HepG2 (cell line): ENCODE measurements around the gene JOSD1. TPM values are rescaled to one million over a fixed set of nuclear protein-coding genes. Genes with fewer than 3 reads are reported as not detected.

Experiments used
- HNF1B ChIP-seq: sonication (generic); formaldehyde crosslinking; IDR thresholded peaks from 2 replicates; pipeline ENCODE4 v1.5.1; 2020; ENCODE audit warnings: mild to moderate bottlenecking, moderate library complexity, missing genetic modification reagents
- HOXA3 ChIP-seq: sonication (generic); formaldehyde crosslinking; IDR thresholded peaks from 2 replicates; pipeline ENCODE4 v1.5.0; 2020; ENCODE audit warnings: missing genetic modification reagents
- MAFK ChIP-seq, 2 experiments: IDR thresholded peaks in 1 of 2; conservative IDR thresholded peaks in 1 of 2; 2 replicates each; pipeline ENCODE4 v1.6.1; 2011; ENCODE audit warnings: improper control_type of control experiment in 2 of 2, low read length in 2 of 2
- NFKB2 ChIP-seq: sonication (generic); formaldehyde crosslinking; IDR thresholded peaks from 2 replicates; pipeline ENCODE4 v1.4.0; 2020; ENCODE audit warnings: missing genetic modification reagents, borderline replicate concordance
- PHF21A ChIP-seq: sonication (generic); formaldehyde crosslinking; IDR thresholded peaks from 2 replicates; pipeline ENCODE4 v1.5.0; 2020; ENCODE audit warnings: mild to moderate bottlenecking, missing genetic modification reagents
- PITX1 ChIP-seq: sonication (generic); formaldehyde crosslinking; IDR thresholded peaks from 2 replicates; pipeline ENCODE4 v1.5.1; 2020; ENCODE audit warnings: mild to moderate bottlenecking, missing genetic modification reagents
- PRDM10 ChIP-seq: sonication (generic); formaldehyde crosslinking; IDR thresholded peaks from 2 replicates; pipeline ENCODE4 v1.4.0; 2020; ENCODE audit warnings: low read depth, missing genetic modification reagents
- PRDM15 ChIP-seq: sonication (generic); formaldehyde crosslinking; IDR thresholded peaks from 2 replicates; pipeline ENCODE4 v1.4.0; 2020; ENCODE audit warnings: missing genetic modification reagents
- RFXANK ChIP-seq: IDR thresholded peaks from 2 replicates; pipeline ENCODE4 v1.6.1; 2016
- SIN3A ChIP-seq: IDR thresholded peaks from 2 replicates; pipeline ENCODE4 v1.6.1; 2011; ENCODE audit warnings: low read depth, mild to moderate bottlenecking, control low read depth, low read length, borderline replicate concordance
- TBX2 ChIP-seq: sonication (generic); formaldehyde crosslinking; IDR thresholded peaks from 2 replicates; pipeline ENCODE4 v1.5.0; 2020; ENCODE audit warnings: missing genetic modification reagents, mild to moderate bottlenecking, borderline replicate concordance
- USF2 ChIP-seq, 2 experiments: sonication (generic) in 1 of 2; formaldehyde crosslinking in 1 of 2; IDR thresholded peaks; 2 replicates each; pipeline versions ENCODE4 v1.5.1 to v1.6.1; 2011 to 2020; ENCODE audit warnings: borderline replicate concordance in 1 of 2, low read depth in 1 of 2, low read length in 1 of 2, mild to moderate bottlenecking in 1 of 2, missing genetic modification reagents in 1 of 2, moderate library complexity in 1 of 2
- ZBTB38 ChIP-seq: sonication (generic); formaldehyde crosslinking; IDR thresholded peaks from 2 replicates; pipeline ENCODE4 v1.5.1; 2020; ENCODE audit warnings: mild to moderate bottlenecking, missing genetic modification reagents
- ZNF501 ChIP-seq: sonication (generic); formaldehyde crosslinking; IDR thresholded peaks from 2 replicates; pipeline ENCODE4 v1.5.1; 2020; ENCODE audit warnings: mild to moderate bottlenecking, moderate library complexity, missing genetic modification reagents
- ZNF780A ChIP-seq: sonication (generic); formaldehyde crosslinking; IDR thresholded peaks from 2 replicates; pipeline ENCODE4 v1.8.0; 2022; ENCODE audit warnings: mild to moderate bottlenecking, missing genetic modification reagents, moderate library complexity
- ZSCAN30 ChIP-seq: sonication (generic); formaldehyde crosslinking; IDR thresholded peaks from 2 replicates; pipeline ENCODE4 v1.5.0; 2020; ENCODE audit warnings: mild to moderate bottlenecking, missing genetic modification reagents
- polyA plus RNA-seq, 8 experiments: library from polyadenylated mRNA; depleted of rRNA in 3 of 8; stranded (reverse) in 7 of 8; unstranded in 1 of 8; fragments of >200 nt; fragmentation: Illumina TruSeq in 4 of 8; extraction: Trizol in 4 of 8; gene quantifications; 2 replicates each; pipeline versions ENCODE4 v1.2.1 to v1.2.3, GENCODE V29; 2011 to 2016; ENCODE audit warnings: low read depth in 4 of 8, missing spikeins in 1 of 8, mixed read lengths in 1 of 8; ENCODE audit not compliant: insufficient read depth in 1 of 8
- total RNA-seq, 5 experiments: library from RNA; depleted of rRNA; stranded (reverse); fragments of >200 nt; fragmentation: Illumina TruSeq; extraction: Trizol; gene quantifications; 2 replicates each; pipeline ENCODE4 v1.2.3, GENCODE V29; 2016; ENCODE audit warnings: low read depth in 1 of 5

The JOSD1 gene
- total and polyA plus RNA-seq, 2 of the 13 experiments (the other 11 are each of a cell fraction or from before 2014, with no cell fraction given): 31.7 to 38.4 TPM

- peak; percentile 64 for TF ChIP-seq PRDM10
- peak; percentile 75 for TF ChIP-seq ZNF501 (CRISPR knock-in tag)
- peak; percentile 37; the same call in 1 of the 2 replicates for TF ChIP-seq HNF1B
- TF ChIP-seq TBX2: peak; percentile 8; the same call in 1 of the 2 replicates
- TF ChIP-seq RFXANK: peak; percentile 84
- TF ChIP-seq NFKB2 (CRISPR knock-in tag): 0 out of 2 replicates have a peak, but pooled peaks have one; percentile 13
- 0 out of 2 replicates have a peak, but pooled peaks have one; percentile 48 for TF ChIP-seq SIN3A
- TF ChIP-seq MAFK (conservative IDR thresholded peaks at IDR 0.05 in 1 of 2, IDR thresholded peaks at IDR 0.05 in 1 of 2; ENCODE audit: low read length in 2 of 2): peak in 1 of 2 experiments; percentile 85; a peak in 2 of 4 replicates
- peak; percentile 64; the same call in 1 of the 2 replicates for TF ChIP-seq PHF21A
- TF ChIP-seq ZSCAN30 (CRISPR knock-in tag): no peak
- 0 out of 2 replicates have a peak, but pooled peaks have one; percentile 29 for TF ChIP-seq PRDM15 (CRISPR knock-in tag)
- peak; percentile 1; the same call in 1 of the 2 replicates for TF ChIP-seq HOXA3
- 0 out of 2 replicates have a peak, but pooled peaks have one; percentile 62 for TF ChIP-seq PITX1 (CRISPR knock-in tag)
- 0 out of 2 replicates have a peak, but pooled peaks have one; percentile 30 for TF ChIP-seq ZBTB38 (CRISPR knock-in tag)
- TF ChIP-seq USF2 (IDR thresholded peaks at IDR 0.05; ENCODE audit: low read depth, low read length): peak; percentile 53
- peak; percentile 71 for TF ChIP-seq USF2 (CRISPR knock-in tag; IDR thresholded peaks at IDR 0.05; ENCODE audit: borderline replicate concordance)
- TF ChIP-seq ZNF780A: no peak
Observed at GRCh38 chr22:38705235-38706100, 4.7 kb upstream of the JOSD1 start, which contains the start of gene GTPBP1 (continued).
